Stimulated activated effector memory CD8-positive, alpha-beta T cell treated with anti-CD3 and anti-CD28 coated beads, Interleukin-12 subunit alpha, Interleukin-12 subunit beta, amount 100 ng/mL, for 72 hours (primary cell): ENCODE results near the gene KRTAP16-1.

Source experiments
- ATAC-seq: fragments of 150-1000 bp; cut with Tn5 transposase; 2 replicates; pipeline ENCODE4 v1.10.0; 2021
- DNase-seq, 2 donors: peaks; one replicate each; pipeline ENCODE4 v3.0.0; 2021 to 2022; ENCODE audit warnings: low spot score in 2 of 2
- H3K27ac Mint-ChIP-seq: one replicate; pipeline ENCODE4 v1.8.0; 2022; ENCODE audit warnings: mild to moderate bottlenecking, mixed read lengths
- H3K36me3 Mint-ChIP-seq: one replicate; pipeline ENCODE4 v1.8.0; 2022; ENCODE audit warnings: mild to moderate bottlenecking, mixed read lengths
- H3K4me1 Mint-ChIP-seq: one replicate; pipeline ENCODE4 v1.8.0; 2022; ENCODE audit warnings: mixed read lengths
- H3K4me3 Mint-ChIP-seq: one replicate; pipeline ENCODE4 v1.8.0; 2022; ENCODE audit warnings: mild to moderate bottlenecking, mixed read lengths
- H3K9me3 Mint-ChIP-seq: one replicate; pipeline ENCODE4 v1.8.0; 2022; ENCODE audit warnings: mixed read lengths

KRTAP16-1 gene

GRCh38 chr17:41335747-41336146 is 26.6 kb upstream of the KRTAP16-1 start:
- Mint-ChIP-seq H3K27ac (peak overlapping the region; percentile 78), H3K9me3 (no peaks in the 10 kb centered on the region), H3K4me1 (peaks cover 58% of the 10 kb centered on the region), H3K36me3 (no peaks in the 10 kb centered on the region), H3K4me3 (no peak overlapping the region)
- ATAC-seq (no peak), DNase-seq (peak in 1 of 2 donors; percentile 39)

- no peaks in the 10 kb centered on the region for H3K9me3 Mint-ChIP-seq
- H3K36me3 Mint-ChIP-seq: no peaks in the 10 kb centered on the region
- no peak for ATAC-seq
- H3K27ac Mint-ChIP-seq: peak overlapping the region; percentile 78
- H3K4me3 Mint-ChIP-seq: no peak overlapping the region
- peak in 1 of 2 donors; percentile 46 for DNase-seq
- peaks cover 47% of the 10 kb centered on the region for H3K4me1 Mint-ChIP-seq
Observed at GRCh38 chr17:41334385-41335305, 25.5 kb upstream of the KRTAP16-1 start.

- Mint-ChIP-seq H3K4me1 (peaks cover 40% of the 10 kb centered on the region), H3K36me3 (no peaks in the 10 kb centered on the region), H3K9me3 (no peaks in the 10 kb centered on the region), H3K4me3 (no peak overlapping the region), H3K27ac (peak overlapping the region; percentile 65)
- ATAC-seq: no peak
- no peak for DNase-seq
Observed at GRCh38 chr17:41333836-41334235, 24.7 kb upstream of the KRTAP16-1 start.

GRCh38 chr17:41333098-41333497 is 24.0 kb upstream of the KRTAP16-1 start:
- ATAC-seq: no peak
- no peaks in the 10 kb centered on the region for H3K36me3 Mint-ChIP-seq
- peak in 1 of 2 donors; percentile 22 for DNase-seq
- H3K27ac Mint-ChIP-seq: peak overlapping the region; percentile 65
- H3K9me3 Mint-ChIP-seq: no peaks in the 10 kb centered on the region
- peaks cover 45% of the 10 kb centered on the region for H3K4me1 Mint-ChIP-seq
- no peak overlapping the region for H3K4me3 Mint-ChIP-seq

GRCh38 chr17:41332239-41332638 is 23.1 kb upstream of the KRTAP16-1 start:
- Mint-ChIP-seq H3K4me1 (peaks cover 50% of the 10 kb centered on the region), H3K4me3 (no peak overlapping the region), H3K27ac (no peak overlapping the region), H3K9me3 (no peaks in the 10 kb centered on the region), H3K36me3 (no peaks in the 10 kb centered on the region)
- no peak for ATAC-seq
- no peak for DNase-seq

- Mint-ChIP-seq H3K9me3 (no peaks in the 10 kb centered on the region), H3K36me3 (no peaks in the 10 kb centered on the region), H3K4me3 (no peak overlapping the region), H3K27ac (no peak overlapping the region), H3K4me1 (peaks cover 57% of the 10 kb centered on the region)
- no peak for ATAC-seq
- peak in 1 of 2 donors; percentile 38 for DNase-seq
Observed at GRCh38 chr17:41331606-41332005, 22.5 kb upstream of the KRTAP16-1 start.

- H3K27ac Mint-ChIP-seq: no peak overlapping the region
- H3K9me3 Mint-ChIP-seq: no peaks in the 10 kb centered on the region
- DNase-seq (no peak), ATAC-seq (no peak)
- peaks cover 1% of the 10 kb centered on the region for H3K36me3 Mint-ChIP-seq
- peaks cover 43% of the 10 kb centered on the region for H3K4me1 Mint-ChIP-seq
- no peak overlapping the region for H3K4me3 Mint-ChIP-seq
Observed at GRCh38 chr17:41329279-41329948, 20.3 kb upstream of the KRTAP16-1 start.

- ATAC-seq (no peak), DNase-seq (no peak)
- no peak overlapping the region for H3K27ac Mint-ChIP-seq
- peaks cover 43% of the 10 kb centered on the region for H3K4me1 Mint-ChIP-seq
- peaks cover 6% of the 10 kb centered on the region for H3K36me3 Mint-ChIP-seq
- H3K9me3 Mint-ChIP-seq: no peaks in the 10 kb centered on the region
- H3K4me3 Mint-ChIP-seq: no peak overlapping the region
Observed at GRCh38 chr17:41328207-41328606, 19.1 kb upstream of the KRTAP16-1 start.

GRCh38 chr17:41327411-41328120 is 18.5 kb upstream of the KRTAP16-1 start:
- Mint-ChIP-seq H3K4me3 (no peak overlapping the region), H3K36me3 (peaks cover 6% of the 10 kb centered on the region), H3K27ac (peak overlapping the region; percentile 76), H3K4me1 (peaks cover 46% of the 10 kb centered on the region), H3K9me3 (no peaks in the 10 kb centered on the region)
- ATAC-seq (no peak), DNase-seq (no peak)

- DNase-seq: no peak
- no peak for ATAC-seq
- H3K9me3 Mint-ChIP-seq: no peaks in the 10 kb centered on the region
- H3K4me1 Mint-ChIP-seq: peaks cover 48% of the 10 kb centered on the region
- H3K27ac Mint-ChIP-seq: peak overlapping the region; percentile 76
- H3K4me3 Mint-ChIP-seq: no peak overlapping the region
- H3K36me3 Mint-ChIP-seq: peaks cover 6% of the 10 kb centered on the region
Observed at GRCh38 chr17:41326173-41327145, 17.4 kb upstream of the KRTAP16-1 start.

GRCh38 chr17:41325611-41326010 is 16.5 kb upstream of the KRTAP16-1 start:
- Mint-ChIP-seq H3K27ac (peak overlapping the region; percentile 76), H3K36me3 (peaks cover 6% of the 10 kb centered on the region), H3K9me3 (no peaks in the 10 kb centered on the region), H3K4me3 (no peak overlapping the region), H3K4me1 (peaks cover 48% of the 10 kb centered on the region)
- DNase-seq: no peak
- ATAC-seq: no peak

- H3K36me3 Mint-ChIP-seq: peaks cover 6% of the 10 kb centered on the region
- H3K27ac Mint-ChIP-seq: peak overlapping the region; percentile 72
- ATAC-seq (no peak), DNase-seq (no peak)
- H3K4me1 Mint-ChIP-seq: peaks cover 48% of the 10 kb centered on the region
- H3K4me3 Mint-ChIP-seq: no peak overlapping the region
- H3K9me3 Mint-ChIP-seq: no peaks in the 10 kb centered on the region
Observed at GRCh38 chr17:41325126-41325525, 16.0 kb upstream of the KRTAP16-1 start.

GRCh38 chr17:41324180-41325075 is 15.3 kb upstream of the KRTAP16-1 start:
- DNase-seq (no peak), ATAC-seq (peak; percentile 31)
- no peak overlapping the region for H3K4me3 Mint-ChIP-seq
- H3K4me1 Mint-ChIP-seq: peaks cover 48% of the 10 kb centered on the region
- no peaks in the 10 kb centered on the region for H3K9me3 Mint-ChIP-seq
- H3K27ac Mint-ChIP-seq: peak overlapping the region; percentile 91
- peaks cover 6% of the 10 kb centered on the region for H3K36me3 Mint-ChIP-seq
